HPDE6-E6E7 (cell line): Measurements from ENCODE around the gene TIMP4.
A peak's percentile ranks its signal among the peaks of the same experiment; 100 is the strongest.

Experiments used
- DNase-seq: peaks from one replicate; pipeline ENCODE4 v3.0.0; 2011; ENCODE audit warnings: missing footprints; ENCODE audit errors: extremely low spot score

Gene TIMP4

DNA sequence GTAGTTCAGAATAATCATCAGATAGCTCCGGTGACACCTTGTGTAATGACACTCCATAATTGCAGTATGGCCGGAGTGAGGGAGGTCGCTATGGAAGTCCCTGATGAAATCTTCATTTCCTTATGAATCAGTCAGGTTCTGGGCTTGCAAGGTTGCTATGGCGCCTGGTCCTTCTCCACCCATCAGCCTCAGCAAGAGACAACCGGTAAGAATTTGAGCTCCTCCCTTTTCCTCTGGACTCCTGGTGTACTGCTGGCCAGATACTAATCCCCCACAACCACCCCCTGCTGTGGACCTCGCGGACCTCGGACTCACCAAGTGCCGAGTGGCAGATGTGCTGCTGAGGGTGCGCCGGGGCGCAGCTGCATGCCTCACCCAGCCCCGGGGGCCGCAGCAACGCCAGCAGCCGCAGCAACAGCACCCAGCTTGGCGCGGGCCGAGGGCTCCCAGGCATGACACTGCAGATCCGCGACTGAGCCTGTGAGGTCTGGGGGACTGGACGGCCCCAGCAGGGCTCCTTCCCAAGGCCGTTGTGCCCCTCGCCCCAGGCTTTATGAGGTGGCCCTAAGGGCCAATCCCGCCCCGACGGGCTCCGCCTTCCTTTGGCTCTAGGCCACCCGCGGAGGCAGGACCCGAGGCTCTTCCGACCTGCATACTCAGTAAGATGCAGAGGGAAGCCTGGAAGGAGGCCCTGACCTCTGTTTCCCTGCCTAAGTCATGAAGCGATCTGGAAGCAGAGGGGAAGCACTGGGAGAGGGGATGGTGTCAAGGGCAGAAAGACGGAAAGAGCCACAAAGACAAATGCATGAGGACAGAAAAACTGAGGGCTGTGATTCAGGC, at the start of gene TIMP4:
TIMP4 (minus strand) TSS at position 526 of the 840 bp plus-strand sequence; CDS start at position 454, 72 bp downstream.
- peak; percentile 8 for DNase-seq

DNA sequence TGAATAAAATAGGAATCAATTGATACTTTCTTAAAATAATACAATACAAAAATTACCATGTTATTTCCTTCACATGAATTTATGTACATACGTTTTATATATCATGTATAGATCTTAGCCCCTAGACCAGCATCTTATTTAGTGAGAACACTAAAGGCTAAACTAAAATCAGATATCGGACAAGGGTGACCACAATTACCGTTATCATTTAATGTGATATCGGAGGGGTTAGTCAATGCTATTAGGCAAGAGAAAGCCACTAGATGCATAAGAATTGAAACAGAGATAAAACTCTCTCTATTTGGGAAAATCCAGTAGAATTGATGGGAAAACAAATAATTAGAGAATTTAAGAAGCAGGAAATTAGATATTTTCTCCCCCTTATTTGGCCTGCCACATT, 46.5 kb upstream of the TIMP4 start:
- no peak for DNase-seq

DNA sequence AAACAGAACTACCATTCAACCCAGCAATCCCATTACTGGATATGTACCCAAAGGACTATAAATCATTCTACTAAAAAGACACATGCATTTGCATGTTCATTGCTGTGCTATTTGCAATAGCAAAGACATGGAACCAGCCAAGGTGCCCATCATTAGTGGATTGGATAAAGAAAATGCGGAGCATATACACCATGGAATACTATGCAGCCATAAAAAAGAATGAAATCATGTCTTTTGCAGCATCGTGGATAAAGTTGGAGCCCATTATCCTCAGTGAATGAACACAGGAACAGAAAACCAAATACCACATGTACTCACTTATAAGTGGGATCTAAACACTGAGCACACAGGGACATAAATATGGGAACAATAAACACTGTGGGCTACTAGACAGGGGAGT, 43.1 kb upstream of the TIMP4 start:
- DNase-seq = no peak

DNA sequence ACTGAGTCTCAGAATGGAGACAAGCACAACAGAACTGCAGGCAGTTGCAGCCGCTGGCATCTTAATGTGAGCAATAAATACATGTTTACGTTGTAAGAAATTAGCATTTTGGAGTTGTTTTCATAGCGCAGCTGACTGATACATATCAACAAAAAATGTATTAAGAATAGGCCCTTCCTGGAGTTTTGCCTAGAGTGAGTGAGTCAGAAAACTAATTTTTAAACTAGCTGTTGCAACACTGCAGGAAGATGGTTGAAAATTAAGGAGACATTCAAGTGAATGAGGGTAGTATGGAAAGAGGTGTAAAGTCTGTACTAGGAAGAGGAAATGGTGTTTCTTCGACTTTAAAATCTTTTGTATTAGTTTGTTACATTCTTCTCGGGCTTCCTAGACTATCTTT, 39.6 kb upstream of the TIMP4 start:
- DNase-seq = no peak

DNA sequence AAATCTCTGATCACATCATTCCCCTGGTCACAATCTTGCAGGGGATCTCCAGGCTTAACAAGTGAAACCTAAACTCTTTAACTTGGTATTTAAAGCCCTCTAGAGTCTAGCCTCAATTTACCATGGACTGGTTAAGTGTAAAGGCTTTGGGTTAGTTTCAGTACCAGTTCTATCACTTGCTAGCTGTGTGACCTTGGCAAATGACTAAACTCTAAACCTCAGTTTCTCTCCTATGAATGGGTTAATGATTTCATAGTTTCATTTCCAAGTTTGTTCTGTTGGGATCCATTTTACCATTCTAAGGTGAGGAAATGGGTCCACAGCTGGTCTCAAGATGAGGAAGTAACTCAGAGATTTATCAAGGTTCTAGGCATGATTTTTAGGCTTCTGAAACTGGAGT, 38.8 kb upstream of the TIMP4 start:
- DNase-seq = no peak

DNA sequence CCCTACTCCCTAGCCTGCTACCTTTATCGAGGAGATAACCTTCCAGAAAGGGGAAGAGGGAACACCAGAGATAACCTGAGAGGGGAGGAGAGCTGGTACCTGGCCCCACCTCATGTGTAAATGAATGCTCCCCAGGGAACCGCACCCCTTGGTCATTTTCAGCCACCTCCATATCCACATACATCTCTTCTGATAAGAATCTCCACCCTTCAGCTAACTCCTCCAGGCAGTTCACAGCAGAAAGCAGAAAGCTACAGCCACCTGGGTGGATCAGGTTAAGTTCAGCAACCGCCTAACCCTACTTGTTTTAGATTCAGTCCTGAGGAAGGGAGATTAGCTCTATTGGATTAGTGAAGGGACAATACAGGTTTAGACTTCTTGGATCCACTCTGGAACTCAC, 38.0 kb upstream of the TIMP4 start:
- DNase-seq = no peak

DNA sequence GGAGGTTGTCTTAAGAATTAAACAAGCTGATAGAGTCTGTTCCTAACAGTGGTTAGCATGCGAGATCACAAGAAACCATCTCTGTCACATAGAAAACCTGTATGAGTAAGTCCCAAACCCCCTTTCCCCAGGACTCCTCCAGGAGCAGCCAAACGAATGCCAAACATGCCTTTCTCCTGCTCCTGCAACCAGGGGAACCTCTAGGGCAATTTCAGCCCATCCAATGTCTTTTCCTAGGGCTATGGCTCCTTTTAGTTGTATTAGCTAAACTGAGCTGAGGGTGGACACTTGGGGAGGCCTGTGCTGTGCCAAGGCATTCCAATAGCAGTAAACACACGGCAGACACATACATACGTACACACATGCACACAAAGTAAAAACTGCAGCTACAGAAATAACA, 36.5 kb upstream of the TIMP4 start:
- no peak for DNase-seq

DNA sequence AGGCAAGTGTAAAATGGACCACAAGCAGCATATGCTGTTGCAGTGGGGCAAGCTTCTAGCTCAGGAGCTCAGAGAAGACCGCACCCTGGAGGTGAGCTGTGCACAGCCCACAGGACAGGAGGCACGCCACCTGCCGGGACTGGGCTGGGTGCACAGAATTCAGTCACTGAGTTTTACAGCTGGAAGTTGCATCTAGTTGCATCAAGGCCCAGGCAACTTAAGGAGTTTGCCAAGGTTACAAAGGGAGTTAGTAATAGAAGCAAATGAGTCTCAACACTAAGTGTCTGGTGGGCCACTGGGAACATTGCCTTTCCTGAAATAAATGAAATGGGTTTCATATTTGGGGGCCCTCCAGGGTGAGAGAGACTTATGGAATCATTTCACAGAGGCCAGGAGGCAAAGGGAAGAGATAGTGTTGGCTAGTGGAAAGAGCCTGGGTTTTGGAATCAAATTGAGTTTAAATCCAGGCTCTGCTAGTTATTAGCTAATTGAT, 36.0 kb upstream of the TIMP4 start:
- peak; percentile 36 for DNase-seq

DNA sequence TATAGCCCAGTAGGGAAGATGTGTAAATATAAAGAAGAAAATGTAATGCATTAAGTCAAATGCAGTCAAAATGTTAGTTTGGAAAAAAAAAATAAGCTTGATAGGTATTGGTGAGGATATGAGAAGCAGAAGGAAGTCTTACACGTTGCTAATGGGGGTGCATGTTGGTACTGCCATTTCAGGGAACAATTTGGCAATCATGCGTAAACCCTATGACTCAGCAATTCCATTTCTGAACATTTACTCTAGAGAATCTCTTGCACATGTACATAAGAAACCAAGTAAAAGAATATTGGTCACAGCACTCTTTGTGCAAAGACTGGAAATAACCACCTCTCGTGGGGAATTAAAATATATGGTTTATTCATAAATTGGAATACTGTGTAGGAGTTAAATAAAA, 35.5 kb upstream of the TIMP4 start:
- no peak for DNase-seq

DNA sequence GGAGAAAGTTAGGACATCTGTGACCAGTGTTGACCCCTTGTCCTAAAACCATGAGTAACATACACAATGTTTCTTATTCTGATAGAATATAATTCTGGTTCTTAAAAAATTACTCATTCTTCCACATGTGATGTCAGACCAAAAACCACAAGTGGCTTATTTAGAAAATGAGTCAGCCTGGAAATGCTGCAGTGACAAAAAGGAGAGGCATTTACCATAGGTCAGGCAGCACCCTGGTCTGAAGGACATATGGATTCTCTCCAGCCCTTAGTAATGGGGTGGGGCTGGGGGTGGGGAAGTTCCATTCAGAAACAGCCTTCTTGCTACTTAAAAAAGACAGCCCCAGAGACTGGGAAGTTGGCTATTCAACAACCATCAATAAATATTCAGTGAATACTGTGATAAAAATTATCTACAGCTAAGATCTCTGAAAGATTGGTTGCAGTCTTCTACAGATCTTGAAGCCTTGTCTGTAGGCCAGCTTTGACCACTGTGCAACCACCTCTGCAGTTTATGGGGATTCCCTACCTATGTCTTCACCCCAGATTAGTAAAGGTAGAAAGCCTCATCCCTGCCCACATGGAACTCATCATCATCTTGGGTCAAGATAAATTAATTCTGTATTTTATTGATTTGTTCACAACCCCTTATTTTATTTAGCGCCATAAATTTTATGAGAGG, 34.9 kb upstream of the TIMP4 start:
- DNase-seq = peak; percentile 48

DNA sequence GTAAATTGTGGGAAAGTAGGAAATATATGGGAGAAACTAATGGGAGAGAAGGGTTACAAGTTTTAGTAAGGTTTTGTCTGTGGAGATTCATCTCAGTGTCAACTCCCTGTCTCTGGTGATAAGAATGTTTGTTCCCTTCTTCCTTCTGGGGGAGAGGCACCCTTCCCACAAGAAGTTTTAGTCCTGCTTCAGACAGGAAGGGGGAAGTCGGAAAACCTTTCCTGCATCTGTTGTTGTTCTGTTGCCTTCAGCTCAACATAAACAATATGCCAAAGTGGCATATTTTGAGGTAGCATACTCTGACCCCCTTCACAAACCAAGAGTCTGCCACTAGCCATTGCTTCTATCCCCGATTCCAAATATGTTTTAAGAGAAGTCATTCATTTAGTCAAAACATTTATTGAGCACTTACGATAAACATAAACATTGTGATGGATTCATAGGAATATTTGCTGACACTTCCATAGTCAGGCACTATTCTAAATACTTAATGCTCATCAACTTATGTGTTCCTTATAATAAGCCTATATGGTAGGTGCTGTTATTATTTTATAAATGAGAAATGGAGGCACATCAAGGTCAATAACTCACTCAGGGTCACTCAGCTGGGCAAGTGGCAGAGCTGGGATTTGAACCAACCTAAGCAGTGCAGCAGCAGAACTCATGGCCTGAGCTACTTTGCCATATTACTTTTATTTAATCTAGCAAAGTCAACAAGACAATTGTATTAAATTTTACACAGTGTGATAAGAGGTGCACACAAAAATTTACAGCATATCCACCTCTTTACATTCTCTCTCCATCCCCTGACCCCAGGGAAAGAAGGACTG, 34.2 kb upstream of the TIMP4 start:
- DNase-seq = no peak

DNA sequence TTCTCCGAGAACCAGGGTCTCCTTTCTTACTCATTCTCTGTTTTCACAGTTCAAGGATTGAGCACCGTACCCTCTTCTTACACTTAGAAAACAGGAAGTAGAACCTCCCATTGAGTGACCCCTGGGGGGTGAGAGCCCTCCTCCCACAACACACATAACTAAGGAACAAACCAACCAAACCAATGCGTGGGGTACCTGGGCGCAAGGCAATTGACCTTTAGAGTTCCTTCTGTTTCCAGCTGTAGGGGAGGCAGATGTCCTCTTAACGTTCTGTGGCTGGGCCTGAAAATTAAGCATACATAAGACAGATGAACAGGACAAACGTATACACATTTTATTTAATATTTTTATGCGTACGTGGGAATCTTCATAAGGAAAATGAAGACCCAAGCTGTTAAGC, 33.5 kb upstream of the TIMP4 start:
- DNase-seq = no peak

DNA sequence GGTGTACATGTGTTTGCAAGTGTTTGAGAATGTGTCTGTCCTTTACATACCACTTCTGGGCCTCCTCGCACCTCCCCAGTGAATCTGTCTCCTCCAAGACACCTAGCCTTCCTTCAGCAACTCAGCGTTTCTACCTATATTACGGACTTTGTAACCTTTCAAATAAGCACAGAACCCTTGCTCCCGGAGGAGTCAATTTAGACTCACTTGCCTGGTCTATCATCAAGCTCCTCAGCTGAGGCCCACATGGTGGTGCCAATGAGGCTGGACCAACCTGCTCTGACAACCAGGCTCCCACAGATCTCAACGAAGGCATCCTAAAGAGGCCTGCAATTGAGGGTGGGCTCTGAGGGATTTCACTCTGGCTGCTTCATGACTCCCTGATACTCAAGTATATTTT, 32.8 kb upstream of the TIMP4 start:
- DNase-seq = no peak

DNA sequence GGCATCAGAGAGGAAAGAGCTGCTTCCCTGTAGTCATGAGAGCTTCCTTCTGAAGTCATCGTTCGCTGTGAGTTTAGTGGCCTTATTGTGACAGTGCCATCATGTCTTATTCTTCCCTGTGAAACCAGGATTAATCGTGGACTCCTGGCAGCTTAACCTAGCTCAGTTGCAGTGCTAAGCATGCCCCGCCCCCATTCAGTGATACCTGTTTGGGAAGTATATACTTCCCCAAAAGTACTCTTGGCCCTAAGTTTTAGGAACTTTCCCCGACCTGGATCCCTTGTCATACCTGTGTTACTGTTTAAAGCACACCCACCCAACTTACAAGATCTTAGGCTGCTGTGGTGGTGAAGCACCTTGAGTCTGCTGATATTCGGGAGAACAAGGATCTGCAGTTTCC, 32.1 kb upstream of the TIMP4 start:
- no peak for DNase-seq

DNA sequence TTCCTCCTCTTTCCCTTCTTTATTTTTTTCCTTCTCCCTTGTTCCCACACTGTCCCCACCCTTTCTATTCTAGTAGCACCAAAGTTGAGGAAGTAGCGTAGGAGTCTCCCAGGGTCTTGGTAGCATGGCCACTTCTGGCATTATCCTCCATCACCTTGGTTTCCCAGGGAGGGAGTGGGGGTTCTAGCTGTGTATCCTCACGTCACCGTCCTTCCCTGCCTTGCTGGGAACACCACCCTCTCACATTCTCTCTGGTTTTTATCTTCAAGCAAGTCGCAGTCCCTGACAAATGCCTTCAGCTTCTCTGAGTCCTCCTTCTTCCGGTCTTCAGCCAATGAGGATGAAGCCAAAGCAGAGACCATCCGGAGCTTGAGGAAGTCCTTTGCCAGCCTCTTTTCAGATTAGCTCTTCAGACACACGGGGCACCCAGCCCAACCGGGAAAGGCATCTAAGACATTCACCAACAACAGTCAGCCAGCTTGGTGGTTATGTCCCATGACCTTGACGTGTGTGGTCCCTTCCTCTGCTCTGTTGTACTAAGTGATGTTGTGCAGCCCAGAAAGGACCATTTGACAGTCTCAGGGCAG, 31.6 kb upstream of the TIMP4 start:
- DNase-seq = no peak

DNA sequence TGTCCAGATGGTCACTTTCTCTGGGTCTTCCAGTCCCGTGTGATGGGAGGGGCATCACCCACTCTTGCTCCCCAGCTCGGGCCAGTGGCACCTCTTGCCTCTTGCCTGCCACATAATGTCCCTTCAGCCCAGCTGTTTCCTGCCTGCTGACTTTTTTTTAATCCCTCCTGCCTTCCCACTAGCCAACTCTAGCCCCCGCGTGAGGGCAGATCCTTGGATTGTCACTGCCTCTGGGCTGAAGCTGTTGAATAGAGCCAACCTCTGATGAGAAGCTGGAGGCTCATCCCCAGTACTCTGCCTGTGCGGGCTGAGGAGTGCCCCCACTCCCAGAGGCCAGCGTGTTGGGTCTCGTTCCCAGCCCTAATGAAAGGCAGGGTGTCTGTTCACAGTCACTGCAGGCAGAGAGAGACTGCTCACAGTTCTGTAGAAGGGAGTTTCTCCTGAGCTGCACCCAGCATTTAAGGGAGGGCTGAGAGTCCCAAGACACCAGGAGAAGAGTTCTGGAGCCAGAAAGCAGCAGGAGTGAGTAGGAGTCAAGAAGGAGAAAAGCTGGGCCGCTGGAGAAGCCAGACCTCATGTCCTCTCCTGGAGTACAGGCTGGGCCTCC, 30.1 kb upstream of the TIMP4 start:
- DNase-seq = no peak

DNA sequence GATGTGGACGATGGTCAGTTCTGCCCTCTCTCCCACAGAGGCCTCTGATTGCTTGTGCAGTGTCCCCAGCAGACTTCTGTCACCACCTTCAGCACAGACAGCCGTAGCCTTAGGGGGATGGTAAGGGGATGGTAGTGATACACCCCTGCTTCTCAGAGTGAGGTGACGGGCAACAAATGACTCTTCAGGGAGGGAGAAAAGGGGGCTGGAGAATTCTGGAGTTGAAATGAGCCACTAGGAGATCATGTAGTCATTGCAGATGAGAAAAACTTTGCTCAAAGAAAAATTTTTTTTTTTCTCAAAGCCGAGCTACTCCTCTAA, 29.6 kb upstream of the TIMP4 start:
- no peak for DNase-seq

DNA sequence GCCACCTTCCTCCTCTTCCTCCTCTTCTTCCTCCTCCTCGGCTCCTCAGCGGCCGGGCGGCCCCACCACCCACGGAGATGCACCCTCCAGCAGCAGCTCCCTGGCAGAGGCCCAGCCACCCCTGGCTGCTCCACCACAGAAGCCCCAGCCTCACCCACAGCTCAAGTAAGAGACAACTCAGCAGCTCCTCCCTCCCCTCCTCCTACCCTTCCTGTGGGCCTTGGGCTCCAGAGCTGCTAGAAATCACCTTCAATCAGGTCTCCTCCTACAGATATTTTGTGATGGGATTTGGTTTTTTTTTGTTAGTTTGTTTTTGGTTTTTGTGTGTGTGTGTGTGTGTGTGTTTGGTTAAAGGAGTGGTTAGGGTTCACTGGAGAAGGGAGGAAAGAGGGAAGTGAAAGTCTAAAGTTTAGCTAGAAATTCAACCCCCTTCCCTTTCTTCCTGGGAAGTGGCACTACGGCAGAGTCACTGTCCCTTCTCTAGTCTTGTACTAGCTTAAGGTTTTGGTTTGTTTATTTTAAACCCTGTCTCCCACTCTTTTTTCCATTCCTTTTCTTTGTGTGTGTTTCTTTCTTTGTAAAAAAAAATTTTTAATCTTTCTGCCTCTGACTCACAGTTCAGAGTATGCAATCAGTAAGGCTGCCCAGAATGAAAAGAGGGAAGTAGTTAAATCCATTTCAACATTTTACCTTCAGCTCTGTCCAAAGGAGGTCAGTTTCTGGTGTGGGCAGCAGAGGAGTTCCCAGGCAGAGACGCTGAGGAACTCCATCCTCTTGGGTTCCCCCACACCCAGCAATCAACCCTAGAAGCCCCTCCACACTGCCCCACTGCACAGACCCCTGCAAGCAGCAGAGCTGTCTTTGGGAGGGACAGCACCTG, 29.0 kb upstream of the TIMP4 start:
- no peak for DNase-seq

DNA sequence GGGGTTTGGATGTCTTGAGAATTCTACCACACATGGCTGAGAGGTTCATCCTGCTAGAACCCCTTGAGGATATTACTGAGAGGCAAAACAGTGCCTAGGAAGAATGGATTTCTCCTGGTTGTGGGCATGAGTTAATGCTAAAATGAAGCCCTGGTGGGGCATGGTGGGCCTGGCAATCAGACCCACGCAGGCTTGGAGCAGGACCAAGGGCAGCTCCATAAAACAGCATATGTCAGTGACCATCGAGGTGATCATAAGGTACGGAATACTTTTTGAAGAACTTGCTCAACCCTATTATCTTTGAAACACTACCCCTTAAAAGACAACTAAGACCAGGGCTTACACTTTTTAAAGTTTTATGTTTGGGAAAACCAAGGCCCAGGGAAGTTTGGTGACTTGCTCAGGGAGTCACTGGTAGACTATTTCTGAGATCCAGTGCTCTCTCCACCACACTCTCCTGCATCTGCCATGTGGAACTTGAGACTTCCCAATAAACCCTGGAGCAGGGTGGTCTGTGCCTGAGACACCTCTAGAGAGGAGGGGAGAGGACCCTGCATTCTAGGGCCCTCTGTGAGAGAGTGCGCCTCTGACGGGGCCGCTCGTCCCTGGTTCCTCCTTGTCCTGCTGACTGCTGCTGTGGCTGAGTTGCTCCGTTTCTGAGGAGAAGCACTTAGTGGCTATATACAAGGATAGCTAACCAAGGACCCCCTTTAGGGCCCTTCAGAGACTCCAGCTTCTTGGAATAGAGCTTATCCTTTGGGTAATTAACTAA, 28.0 kb upstream of the TIMP4 start:
- no peak for DNase-seq

DNA sequence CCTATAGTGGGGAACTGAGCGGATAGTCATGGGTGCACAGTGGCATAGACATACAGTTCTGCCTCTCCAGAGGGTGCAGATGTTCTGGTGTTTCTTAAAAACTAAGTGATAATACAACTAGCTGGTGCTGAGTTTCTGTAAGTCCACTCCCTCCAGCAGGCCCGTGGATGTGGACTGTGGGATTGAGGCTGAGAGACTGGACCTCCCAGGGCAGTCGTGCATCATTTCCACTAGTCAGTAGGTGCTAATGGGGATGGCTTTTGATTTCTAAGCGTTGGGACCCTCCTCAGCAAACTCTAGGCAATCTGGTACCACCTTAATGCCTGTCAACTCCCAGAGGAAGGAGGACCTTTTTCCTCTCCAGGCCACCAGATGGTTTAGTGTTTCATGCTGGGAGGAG, 27.3 kb upstream of the TIMP4 start:
- no peak for DNase-seq
